NB4 (cell line): ENCODE results near the gene CASZ1.

Source experiments
- DNase-seq: peaks from one replicate; pipeline ENCODE4 v3.0.0; 2010; ENCODE audit warnings: low read depth
- H3K4me3 ChIP-seq: one replicate; pipeline ENCODE4 v1.5.1; 2011; ENCODE audit warnings: mild to moderate bottlenecking, low read depth, low read length, moderate library complexity
- CTCF ChIP-seq: IDR thresholded peaks from one replicate; pipeline ENCODE4 v1.5.1; 2012; ENCODE audit warnings: low read depth, low read length
- MYC ChIP-seq: IDR thresholded peaks from 2 replicates; pipeline ENCODE4 v1.6.1; 2011; ENCODE audit warnings: low read depth, low read length
- POLR2A ChIP-seq: IDR thresholded peaks from 2 replicates; pipeline ENCODE4 v1.6.1; 2011; ENCODE audit warnings: mild to moderate bottlenecking; ENCODE audit not compliant: insufficient read length; ENCODE audit errors: extremely low read depth
- TF ChIP-seq, protein P1 (sequence below): IDR thresholded peaks from 2 replicates; pipeline ENCODE4 v1.6.1; 2011; ENCODE audit warnings: low read depth, low read length

CASZ1 gene

GRCh38 chr1:10737651-10738050 is 58.8 kb downstream of the CASZ1 start:
- no peak overlapping the region for H3K4me3 ChIP-seq
- DNase-seq = no peak
- TF ChIP-seq, protein P1, sequence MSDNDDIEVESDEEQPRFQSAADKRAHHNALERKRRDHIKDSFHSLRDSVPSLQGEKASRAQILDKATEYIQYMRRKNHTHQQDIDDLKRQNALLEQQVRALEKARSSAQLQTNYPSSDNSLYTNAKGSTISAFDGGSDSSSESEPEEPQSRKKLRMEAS = no peak
- TF ChIP-seq POLR2A = no peak
- no peak for TF ChIP-seq CTCF
- TF ChIP-seq MYC = no peak

- DNase-seq = no peak
Measured at GRCh38 chr1:10736634-10737586, 59.5 kb downstream of the CASZ1 start.

DNA sequence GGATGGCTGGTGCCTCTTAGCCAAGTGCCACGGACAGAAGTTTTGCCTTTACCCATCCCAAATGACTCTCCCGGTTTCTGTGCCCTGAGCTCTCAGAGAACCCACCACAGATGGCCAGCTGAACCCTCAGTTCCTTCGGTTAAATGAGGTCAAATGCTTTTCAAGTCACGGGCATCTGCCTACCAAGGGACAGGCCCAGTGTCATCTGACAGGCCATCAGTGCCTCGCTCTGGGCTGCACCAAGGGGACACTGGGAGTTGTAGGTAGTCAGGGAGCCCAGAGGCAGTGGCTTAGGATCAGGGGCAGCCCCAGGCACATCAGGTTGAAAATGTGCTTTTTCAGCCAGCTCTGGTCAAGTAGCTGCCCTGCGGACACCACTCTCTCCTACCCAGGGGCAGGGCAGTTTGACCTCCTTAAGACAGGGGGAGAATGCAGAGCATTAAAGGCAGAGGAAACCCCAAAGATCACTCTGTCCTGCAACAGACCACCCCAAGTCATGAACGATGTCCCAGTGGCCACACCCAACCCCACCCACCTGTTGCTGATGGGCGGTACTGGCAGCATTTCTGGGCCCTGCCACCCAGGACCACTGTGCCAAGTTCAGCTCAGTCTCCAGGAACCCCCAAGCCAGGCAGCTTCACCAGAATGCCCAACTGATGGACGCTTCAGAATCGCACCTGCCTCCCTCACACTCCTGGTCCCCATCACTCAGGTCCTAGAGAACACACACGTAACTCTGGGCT is 60.7 kb downstream of the CASZ1 start:
- TF ChIP-seq CTCF (no peak), POLR2A (no peak)
- DNase-seq = no peak
- no peak overlapping the region for H3K4me3 ChIP-seq

More at GRCh38 chr1:10736634-10737586, 59.5 kb downstream of the CASZ1 start:
- no peak overlapping the region for H3K4me3 ChIP-seq
- TF ChIP-seq, protein P1 = no peak
- TF ChIP-seq MYC = no peak

DNA sequence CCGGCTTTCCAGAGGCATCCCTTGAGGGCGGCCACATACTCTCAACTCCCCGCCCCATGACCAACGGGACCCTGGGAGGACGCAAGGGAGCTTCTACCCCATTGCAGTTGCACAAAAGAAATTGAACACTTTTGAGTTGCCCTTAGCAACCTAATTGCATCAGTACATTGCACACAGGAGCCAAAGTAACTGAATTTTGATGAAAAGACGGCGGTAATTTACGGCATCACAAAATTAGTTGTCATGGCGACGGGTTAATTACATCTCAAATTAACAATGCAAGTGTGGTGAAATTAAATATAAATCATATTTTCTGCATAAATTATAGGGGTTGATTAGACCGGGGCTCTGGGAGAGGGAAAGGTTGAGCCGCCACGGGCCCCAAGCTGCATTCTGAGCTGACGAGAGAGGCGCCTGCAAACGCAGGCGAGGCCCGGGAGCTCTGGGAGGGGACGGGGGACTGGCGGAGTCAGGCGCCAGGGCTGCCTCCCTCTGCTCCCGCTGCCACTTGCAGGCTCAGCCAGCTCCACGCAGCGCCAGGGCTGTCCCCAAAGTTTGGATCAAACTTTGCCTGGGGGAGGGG is 61.4 kb downstream of the CASZ1 start:
- TF ChIP-seq POLR2A = no peak
- TF ChIP-seq CTCF = no peak
- DNase-seq = no peak
- no peak overlapping the region for H3K4me3 ChIP-seq

DNA sequence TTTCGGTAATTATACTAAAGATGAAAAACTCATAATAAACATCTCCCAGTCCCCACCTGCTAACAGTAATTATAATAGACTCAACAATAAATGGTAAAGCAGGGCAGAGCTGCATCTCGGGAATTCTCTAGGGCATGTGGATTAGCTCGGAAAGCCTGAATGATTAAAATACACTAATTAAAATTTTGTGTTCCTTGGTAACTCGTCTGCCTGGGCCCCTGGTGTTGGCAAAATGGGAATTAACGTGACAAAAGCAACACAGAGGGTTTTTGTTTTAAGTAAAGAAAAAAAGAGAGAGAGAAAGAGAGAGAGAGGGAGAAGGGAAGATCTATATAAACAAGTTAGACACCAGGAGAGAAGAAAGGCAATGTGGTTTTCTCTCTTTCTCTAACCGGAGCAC is 62.1 kb downstream of the CASZ1 start:
- TF ChIP-seq CTCF (no peak), MYC (no peak), POLR2A (no peak)
- TF ChIP-seq, protein P1 = no peak
- H3K4me3 ChIP-seq = no peak overlapping the region
- no peak for DNase-seq

GRCh38 chr1:10733474-10734366 is 62.7 kb downstream of the CASZ1 start:
- no peak for TF ChIP-seq MYC
- TF ChIP-seq, protein P1 = no peak
- H3K4me3 ChIP-seq = no peak overlapping the region
- DNase-seq = no peak
